Natural killer cell (primary cell): ENCODE data around the gene RDH11. TPM values are rescaled to one million over a fixed set of nuclear protein-coding genes. Genes with fewer than 3 reads are reported as not detected.
"Not testable (repeated sequence)": the region's sequence is repeated elsewhere in the genome, so short reads cannot be mapped to it uniquely, and the experiment has no call there.

Experiments
- ATAC-seq, 3 donors: fragments of 150-1000 bp in 2 of 3; fragments of 200-7000 bp in 1 of 3; cut with Tn5 transposase; 1 replicate in 1 of 3; 2 replicates in 2 of 3; pipeline ENCODE4 v1.10.0; 2021; ENCODE audit warnings: mild to moderate bottlenecking in 2 of 3, moderate library complexity in 2 of 3
- DNase-seq, 2 donors: peaks; one replicate each; pipeline versions ENCODE4 v3.0.0 to v3.0.0-alpha.2; 2013 to 2021; ENCODE audit warnings: mixed read lengths in 1 of 2
- H3K27ac ChIP-seq: one replicate; pipeline ENCODE4 v1.5.1; 2013; ENCODE audit warnings: mild to moderate bottlenecking, low read length
- H3K27me3 ChIP-seq: one replicate; pipeline ENCODE4 v1.6.1; 2013; ENCODE audit warnings: low read length; ENCODE audit not compliant: control insufficient read depth, insufficient read depth
- H3K36me3 ChIP-seq: one replicate; pipeline ENCODE4 v1.6.1; 2013; ENCODE audit warnings: low read length; ENCODE audit not compliant: control insufficient read depth, insufficient read depth
- H3K4me1 ChIP-seq: one replicate; pipeline ENCODE4 v1.6.1; 2013; ENCODE audit warnings: low read length; ENCODE audit not compliant: control insufficient read depth, insufficient read depth
- H3K4me3 ChIP-seq: one replicate; pipeline ENCODE4 v1.5.1; 2013; ENCODE audit warnings: low read length
- H3K9me3 ChIP-seq: one replicate; pipeline ENCODE4 v1.6.1; 2013; ENCODE audit warnings: low read length; ENCODE audit not compliant: control insufficient read depth, insufficient read depth
- H3K27ac Mint-ChIP-seq, 2 donors: one replicate each; pipeline ENCODE4 v1.8.0; 2022; ENCODE audit warnings: mild to moderate bottlenecking in 2 of 2, mixed read lengths in 2 of 2, moderate library complexity in 1 of 2
- H3K27me3 Mint-ChIP-seq, 2 donors: one replicate each; pipeline ENCODE4 v1.8.0; 2022; ENCODE audit warnings: low read depth in 2 of 2, mixed read lengths in 2 of 2
- H3K36me3 Mint-ChIP-seq: one replicate; pipeline ENCODE4 v1.8.0; 2022; ENCODE audit warnings: mixed read lengths
- H3K4me1 Mint-ChIP-seq, 2 donors: one replicate each; pipeline ENCODE4 v1.8.0; 2022; ENCODE audit warnings: mixed read lengths in 2 of 2
- H3K4me3 Mint-ChIP-seq: one replicate; pipeline ENCODE4 v1.8.0; 2022; ENCODE audit warnings: mild to moderate bottlenecking, moderate library complexity, mixed read lengths
- H3K9me3 Mint-ChIP-seq, 2 donors: one replicate each; pipeline ENCODE4 v1.8.0; 2022; ENCODE audit warnings: mixed read lengths in 2 of 2
- CTCF ChIP-seq: fragments of 200-600 bp; IDR thresholded peaks from one replicate; pipeline ENCODE4 v1.8.0; 2022; ENCODE audit warnings: antibody characterized with exemption
- WGBS: methylation state at CpG from one replicate; pipeline ENCODE4 v1.1.7; 2013; ENCODE audit warnings: missing lambda C conversion rate; ENCODE audit not compliant: insufficient coverage; 5-methylcytosine and 5-hydroxymethylcytosine counted together
- intact Hi-C: fragments of 100-400 bp; cut with micrococcal nuclease; formaldehyde crosslinking; loops from one replicate; pipeline ENCODE4 v1.14.2; 2022
- total RNA-seq, 4 donors: library from RNA; stranded (reverse); fragments of 120-200 nt in 1 of 4; gene quantifications; one replicate each; pipeline versions ENCODE4 v1.2.3 to v1.2.4, GENCODE V29; 2013 to 2022

Gene RDH11
- total RNA-seq, 3 donors from 2014 or later (not counting 1 experiment from before 2014, with no cell fraction given), result 26.5 to 37.4 (median 33.6) TPM

DNA sequence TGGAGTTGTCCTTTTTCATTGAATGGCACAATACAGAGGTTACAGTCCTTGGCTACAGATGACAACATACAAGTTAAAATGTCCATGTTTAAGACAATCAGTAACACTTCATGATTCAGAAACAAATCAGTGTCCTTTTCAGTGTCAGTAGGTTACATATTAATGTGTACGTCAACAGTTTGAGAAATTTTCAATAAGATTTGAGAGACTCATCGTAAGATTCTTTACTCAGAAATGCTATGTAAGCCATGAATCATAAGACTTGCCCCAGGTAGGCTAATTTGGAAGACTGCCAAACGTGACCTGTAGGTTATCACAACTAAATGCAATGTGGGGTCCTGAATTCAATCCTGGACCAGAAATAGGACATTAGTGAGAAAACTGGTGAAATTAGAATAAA is 9.6 kb upstream of the RDH11 start:
- no peaks in the 10 kb centered on the region for H3K4me1 Mint-ChIP-seq
- DNase-seq, result no peak
- Histone ChIP-seq H3K4me1 (no peaks in the 10 kb centered on the region), H3K27me3 (no peaks in the 10 kb centered on the region), H3K36me3 (no peaks in the 10 kb centered on the region), H3K4me3 (no peak overlapping the region), H3K9me3 (no peaks in the 10 kb centered on the region), H3K27ac (no peak overlapping the region)
- peaks cover 6 to 16% of the 10 kb centered on the region in 2 donors for H3K27me3 Mint-ChIP-seq
- ATAC-seq, result no peak
- no peaks in the 10 kb centered on the region for H3K9me3 Mint-ChIP-seq
- H3K36me3 Mint-ChIP-seq, result no peaks in the 10 kb centered on the region
- intact Hi-C loops, result loop anchor here (10.0 kb wide), 1 partner anchor 1210 kb away; no protein-coding TSS in a partner anchor
- no peak overlapping the region for H3K4me3 Mint-ChIP-seq
- no peak for TF ChIP-seq CTCF
- no peak overlapping the region for H3K27ac Mint-ChIP-seq
- 87% methylated on average over 3 of the region's 3 CpGs for WGBS

DNA sequence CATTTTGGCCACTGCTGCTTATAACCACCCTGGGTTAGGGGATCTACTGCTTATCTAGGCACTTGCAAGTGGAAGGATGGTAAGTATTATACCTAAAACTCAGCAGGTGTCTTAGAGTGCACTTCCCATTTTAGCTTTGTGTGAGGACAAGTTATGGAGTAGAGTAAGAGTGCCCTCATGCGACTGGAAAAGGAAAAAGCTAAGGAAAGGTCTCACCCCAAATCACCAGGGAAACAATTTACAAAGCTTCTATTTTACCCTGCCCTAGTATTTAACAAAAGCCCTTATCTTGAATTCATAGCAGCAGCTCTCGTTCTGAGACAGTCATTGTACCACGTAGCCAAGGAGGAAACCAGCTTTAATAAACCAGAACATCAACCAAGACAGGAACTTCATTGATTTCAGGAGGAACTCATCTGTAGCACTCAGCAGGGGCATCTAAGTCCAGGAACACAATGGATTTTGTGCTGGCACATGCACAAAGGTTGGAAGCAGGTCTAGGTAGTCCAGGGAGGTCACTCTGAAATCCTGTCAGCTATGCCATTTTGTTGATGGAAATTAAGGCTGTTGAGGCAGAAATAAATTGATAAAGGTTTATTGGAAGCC is 9.0 kb upstream of the RDH11 start:
- intact Hi-C loops, result loop anchor here (1.0 to 10.0 kb wide), 5 partner anchors 37 to 1210 kb away; no protein-coding TSS in a partner anchor
- Histone ChIP-seq H3K4me3 (no peak overlapping the region), H3K4me1 (no peaks in the 10 kb centered on the region), H3K27ac (no peak overlapping the region), H3K27me3 (no peaks in the 10 kb centered on the region), H3K36me3 (no peaks in the 10 kb centered on the region), H3K9me3 (no peaks in the 10 kb centered on the region)
- no peak overlapping the region for H3K27ac Mint-ChIP-seq
- DNase-seq, result peak in 1 of 2 donors; percentile 82
- no peaks in the 10 kb centered on the region for H3K4me1 Mint-ChIP-seq
- H3K9me3 Mint-ChIP-seq, result no peaks in the 10 kb centered on the region
- ATAC-seq, result peak; percentile 81 to 88 (median 82)
- no peak overlapping the region for H3K4me3 Mint-ChIP-seq
- peak; percentile 68 for TF ChIP-seq CTCF
- peaks cover 6 to 16% of the 10 kb centered on the region in 2 donors for H3K27me3 Mint-ChIP-seq
- no peaks in the 10 kb centered on the region for H3K36me3 Mint-ChIP-seq
- WGBS, result 2% methylated on average over 2 of the region's 3 CpGs

DNA sequence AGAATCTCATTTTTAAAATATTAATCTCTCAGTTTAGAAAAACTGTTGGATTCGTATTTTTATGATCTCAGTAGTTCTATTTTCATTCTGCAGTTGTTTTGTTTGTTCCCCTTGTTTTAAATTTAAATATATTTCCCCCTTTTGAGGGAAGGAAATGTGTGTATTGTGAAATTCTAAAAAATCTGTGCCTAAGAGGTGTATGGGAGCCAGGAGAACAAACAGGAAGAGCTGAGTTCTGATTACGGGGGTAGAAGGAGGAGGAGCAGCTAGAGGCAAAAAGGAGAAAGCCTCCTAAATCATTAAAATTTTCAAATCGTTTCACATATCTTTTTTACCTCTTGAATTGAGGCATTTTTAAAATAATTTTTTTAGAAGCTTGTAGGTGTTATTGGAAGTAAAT is 8.4 kb upstream of the RDH11 start:
- intact Hi-C loops, result loop anchor here (1.0 to 10.0 kb wide), 5 partner anchors 37 to 1209 kb away; no protein-coding TSS in a partner anchor
- H3K27me3 ChIP-seq, result no peaks in the 10 kb centered on the region
- H3K27ac ChIP-seq, result no peak overlapping the region
- H3K9me3 Mint-ChIP-seq, result no peaks in the 10 kb centered on the region
- no peaks in the 10 kb centered on the region for H3K4me1 Mint-ChIP-seq
- H3K4me3 ChIP-seq, result no peak overlapping the region
- DNase-seq (no peak), ATAC-seq (no peak)
- no peaks in the 10 kb centered on the region for H3K9me3 ChIP-seq
- no peak for TF ChIP-seq CTCF
- H3K4me1 ChIP-seq, result no peaks in the 10 kb centered on the region
- no peaks in the 10 kb centered on the region for H3K36me3 Mint-ChIP-seq
- no peak overlapping the region for H3K27ac Mint-ChIP-seq
- peaks cover 6 to 16% of the 10 kb centered on the region in 2 donors for H3K27me3 Mint-ChIP-seq
- H3K4me3 Mint-ChIP-seq, result no peak overlapping the region
- WGBS, result no CpG with 5 or more reads among the region's 3 CpGs
- H3K36me3 ChIP-seq, result no peaks in the 10 kb centered on the region

GRCh38 chr14:67701492-67701891 is 5.9 kb upstream of the RDH11 start, which contains the start of gene RDH12:
RDH12 (plus strand) TSS chr14:67701886; CDS start chr14:67722643, 20,757 bp downstream.
- not testable (repeated sequence) for H3K36me3 ChIP-seq, H3K4me1 Mint-ChIP-seq, H3K27ac ChIP-seq, DNase-seq, H3K4me3 Mint-ChIP-seq, H3K27me3 ChIP-seq, H3K4me1 ChIP-seq, ATAC-seq, H3K27ac Mint-ChIP-seq, H3K9me3 ChIP-seq, H3K9me3 Mint-ChIP-seq, H3K4me3 ChIP-seq, H3K36me3 Mint-ChIP-seq
- intact Hi-C loops, result loop anchor here (5.0 to 10.0 kb wide), 2 partner anchors 34 to 1207 kb away; no protein-coding TSS in a partner anchor
- H3K27me3 Mint-ChIP-seq, result peaks cover 6 to 16% of the 10 kb centered on the region in 2 donors
- 87% methylated on average over 8 of the region's 8 CpGs for WGBS
